ENCODE results near the gene CACNA2D2. TPM values are rescaled to one million over a fixed set of nuclear protein-coding genes. Genes with fewer than 3 reads are reported as not detected.

Gene CACNA2D2
- total RNA-seq, 1 donor from 2014 or later, result 0.53 TPM

DNA sequence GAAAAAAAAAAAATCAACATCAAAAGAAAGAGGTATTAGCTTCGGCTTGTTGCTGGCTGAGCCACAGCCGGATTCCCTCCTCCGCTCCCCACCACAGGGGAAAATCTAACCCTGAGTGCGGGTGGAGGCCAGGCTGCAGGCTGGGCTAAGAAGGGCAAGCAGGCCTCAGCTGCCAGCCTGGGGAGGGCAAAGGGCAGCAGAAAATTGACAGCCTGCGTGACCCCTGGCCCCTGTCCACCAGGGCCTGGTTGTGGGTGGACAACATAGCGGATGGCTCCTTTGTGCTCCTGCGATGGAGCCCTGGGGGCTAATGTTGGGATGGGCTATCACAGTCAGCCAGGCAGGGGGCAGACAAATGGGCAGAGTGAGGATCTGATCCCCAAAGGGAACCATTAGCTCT is 25.4 kb downstream of the CACNA2D2 start:
- intact Hi-C loops (cut with micrococcal nuclease), result no loop called here
- no peaks in the 10 kb centered on the region for H3K27me3 Mint-ChIP-seq
- ATAC-seq (ENCODE audit: low read depth) (no peak), DNase-seq (no peak)
- TF ChIP-seq, protein P1, sequence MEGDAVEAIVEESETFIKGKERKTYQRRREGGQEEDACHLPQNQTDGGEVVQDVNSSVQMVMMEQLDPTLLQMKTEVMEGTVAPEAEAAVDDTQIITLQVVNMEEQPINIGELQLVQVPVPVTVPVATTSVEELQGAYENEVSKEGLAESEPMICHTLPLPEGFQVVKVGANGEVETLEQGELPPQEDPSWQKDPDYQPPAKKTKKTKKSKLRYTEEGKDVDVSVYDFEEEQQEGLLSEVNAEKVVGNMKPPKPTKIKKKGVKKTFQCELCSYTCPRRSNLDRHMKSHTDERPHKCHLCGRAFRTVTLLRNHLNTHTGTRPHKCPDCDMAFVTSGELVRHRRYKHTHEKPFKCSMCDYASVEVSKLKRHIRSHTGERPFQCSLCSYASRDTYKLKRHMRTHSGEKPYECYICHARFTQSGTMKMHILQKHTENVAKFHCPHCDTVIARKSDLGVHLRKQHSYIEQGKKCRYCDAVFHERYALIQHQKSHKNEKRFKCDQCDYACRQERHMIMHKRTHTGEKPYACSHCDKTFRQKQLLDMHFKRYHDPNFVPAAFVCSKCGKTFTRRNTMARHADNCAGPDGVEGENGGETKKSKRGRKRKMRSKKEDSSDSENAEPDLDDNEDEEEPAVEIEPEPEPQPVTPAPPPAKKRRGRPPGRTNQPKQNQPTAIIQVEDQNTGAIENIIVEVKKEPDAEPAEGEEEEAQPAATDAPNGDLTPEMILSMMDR (IDR thresholded peaks at IDR 0.05), result no peak
- H3K9me3 Mint-ChIP-seq, result no peaks in the 10 kb centered on the region
- H3K4me3 Mint-ChIP-seq, result no peak overlapping the region
- no peaks in the 10 kb centered on the region for H3K36me3 Mint-ChIP-seq (ENCODE audit: low read depth)
- CTCF ChIA-PET, result no interaction called here
- no peaks in the 10 kb centered on the region for H3K4me1 Mint-ChIP-seq
- POLR2A ChIA-PET, result no interaction called here
- H3K27ac Mint-ChIP-seq, result no peak overlapping the region

DNA sequence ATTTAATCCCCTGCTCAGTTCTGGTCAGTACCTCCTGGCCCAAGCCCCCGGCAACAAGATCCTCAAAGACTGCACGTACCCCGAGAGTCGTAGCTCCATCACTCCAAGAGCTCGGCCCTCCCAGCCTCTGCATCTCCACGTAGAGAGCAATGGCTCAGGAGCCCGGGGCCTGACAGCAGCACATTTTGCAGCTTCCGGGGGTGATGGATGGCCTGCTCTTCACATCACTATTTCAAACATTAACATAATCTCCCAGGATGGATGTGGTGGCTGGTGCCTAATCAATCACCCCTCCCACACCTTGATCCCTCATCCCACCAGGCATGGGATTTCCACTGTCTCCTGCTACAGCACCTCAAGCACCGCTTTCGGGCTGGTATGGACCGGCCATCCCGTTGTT is 28.1 kb downstream of the CACNA2D2 start:
- intact Hi-C loops (cut with micrococcal nuclease), result no loop called here
- H3K36me3 Mint-ChIP-seq (ENCODE audit: low read depth), result no peaks in the 10 kb centered on the region
- H3K4me1 Mint-ChIP-seq, result no peaks in the 10 kb centered on the region
- TF ChIP-seq, protein P1 (IDR thresholded peaks at IDR 0.05), result no peak
- ChIA-PET POLR2A (no interaction called here), CTCF (no interaction called here)
- DNase-seq (no peak), ATAC-seq (ENCODE audit: low read depth) (no peak)
- no peak overlapping the region for H3K4me3 Mint-ChIP-seq
- H3K27ac Mint-ChIP-seq, result no peak overlapping the region
- no peaks in the 10 kb centered on the region for H3K9me3 Mint-ChIP-seq
- peaks cover 2% of the 10 kb centered on the region for H3K27me3 Mint-ChIP-seq

DNA sequence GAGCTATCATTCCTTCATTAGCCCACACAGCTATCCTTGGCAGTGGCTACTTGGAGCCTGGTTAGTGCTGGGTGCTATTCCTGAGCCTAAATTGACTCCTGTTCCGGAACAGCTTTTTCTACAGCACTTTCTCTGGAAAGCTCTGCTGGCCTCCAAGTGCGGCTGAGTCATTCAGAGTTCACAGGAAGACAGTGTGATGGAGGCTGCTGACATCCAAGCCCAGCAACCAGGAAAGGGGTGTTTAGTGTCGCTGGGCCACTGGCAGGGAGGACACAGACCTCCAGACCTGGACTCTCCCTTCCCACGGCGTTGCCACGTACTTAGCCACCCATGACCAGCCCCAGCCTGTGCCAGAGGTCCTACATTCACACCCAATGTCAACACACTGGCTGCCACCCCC is 28.7 kb downstream of the CACNA2D2 start:
- ChIA-PET CTCF (no interaction called here), POLR2A (no interaction called here)
- Mint-ChIP-seq H3K27me3 (peaks cover 2% of the 10 kb centered on the region), H3K9me3 (no peaks in the 10 kb centered on the region), H3K4me3 (no peak overlapping the region), H3K27ac (no peak overlapping the region), H3K4me1 (no peaks in the 10 kb centered on the region), H3K36me3 (ENCODE audit: low read depth) (no peaks in the 10 kb centered on the region)
- intact Hi-C loops (cut with micrococcal nuclease), result no loop called here
- TF ChIP-seq, protein P1 (IDR thresholded peaks at IDR 0.05), result no peak
- DNase-seq (no peak), ATAC-seq (ENCODE audit: low read depth) (no peak)

DNA sequence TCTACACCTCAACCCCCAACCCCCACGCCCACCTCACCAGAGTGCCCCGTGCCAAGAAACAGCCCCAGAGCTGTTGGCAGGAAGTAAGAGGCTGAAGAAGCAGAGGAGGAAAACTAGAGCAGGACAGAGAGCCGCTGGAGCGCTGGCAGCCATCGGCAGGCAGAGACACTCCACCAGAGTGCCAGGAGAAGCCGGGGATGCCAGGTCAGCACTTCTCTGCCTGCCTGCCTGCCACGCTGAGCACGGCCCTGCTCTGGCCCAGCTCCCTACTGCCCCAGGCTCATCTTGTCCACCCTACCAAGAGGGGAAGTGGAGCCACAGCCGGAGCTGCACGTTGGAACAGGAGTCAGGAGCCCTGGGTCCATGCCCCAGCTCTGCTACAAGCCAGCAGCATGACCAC is 29.7 kb downstream of the CACNA2D2 start:
- H3K4me1 Mint-ChIP-seq, result no peaks in the 10 kb centered on the region
- H3K36me3 Mint-ChIP-seq (ENCODE audit: low read depth), result no peaks in the 10 kb centered on the region
- ATAC-seq (ENCODE audit: low read depth), result no peak
- H3K4me3 Mint-ChIP-seq, result no peak overlapping the region
- no peak overlapping the region for H3K27ac Mint-ChIP-seq
- TF ChIP-seq, protein P1 (IDR thresholded peaks at IDR 0.05), result no peak
- POLR2A ChIA-PET, result no interaction called here
- intact Hi-C loops (cut with micrococcal nuclease), result no loop called here
- peaks cover 2% of the 10 kb centered on the region for H3K27me3 Mint-ChIP-seq
- no peak for DNase-seq
- CTCF ChIA-PET, result no interaction called here
- no peaks in the 10 kb centered on the region for H3K9me3 Mint-ChIP-seq

DNA sequence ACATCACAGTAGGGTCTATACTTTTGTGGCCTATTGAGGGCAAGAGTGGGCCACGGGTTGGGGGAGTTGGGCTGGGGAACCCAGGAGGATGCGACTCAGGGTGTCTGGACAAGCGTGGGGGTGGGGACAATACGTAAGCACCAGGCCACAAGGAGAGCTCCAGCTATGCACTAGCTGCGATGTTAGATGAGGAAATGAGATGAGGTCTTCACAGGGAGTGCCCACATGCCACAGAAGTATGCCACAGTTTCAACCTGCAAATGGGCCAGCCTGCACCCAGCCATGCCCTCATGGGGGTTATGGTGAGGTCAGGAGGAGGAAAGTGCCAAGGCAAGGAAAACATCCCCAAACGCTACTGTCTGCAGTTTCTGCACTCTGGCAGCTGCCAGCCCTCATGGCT is 30.5 kb downstream of the CACNA2D2 start:
- H3K27me3 Mint-ChIP-seq, result peaks cover 2% of the 10 kb centered on the region
- CTCF ChIA-PET, result no interaction called here
- TF ChIP-seq, protein P1 (IDR thresholded peaks at IDR 0.05), result no peak

More for the DNA sequence above, 30.5 kb downstream of the CACNA2D2 start:
- POLR2A ChIA-PET, result no interaction called here
- Mint-ChIP-seq H3K36me3 (ENCODE audit: low read depth) (no peaks in the 10 kb centered on the region), H3K4me3 (no peak overlapping the region), H3K27ac (no peak overlapping the region), H3K9me3 (no peaks in the 10 kb centered on the region), H3K4me1 (no peaks in the 10 kb centered on the region)
- DNase-seq (no peak), ATAC-seq (ENCODE audit: low read depth) (no peak)
- intact Hi-C loops (cut with micrococcal nuclease), result no loop called here

Measured in activated B cell treated with CpG ODN at 0.5 μM for 24 hours (primary cell).